Posterior cingulate gyrus (tissue), 11 donors: Measurements from ENCODE around the gene CDH4.

Experiments used
- DNase-seq, 10 donors: peaks; one replicate each; pipeline versions ENCODE4 v3.0.0 to v3.0.0-alpha.2; 2020 to 2021; ENCODE audit warnings: mixed read lengths in 3 of 10
- intact Hi-C: fragments of 100-400 bp; cut with DNase I; formaldehyde crosslinking; loops from one replicate; pipeline ENCODE4 v1.15.1; 2023

CDH4 gene

GRCh38 chr20:61913423-61914225 lies 661.6 kb downstream of the CDH4 start:
- intact Hi-C loops = no loop called here

DNA sequence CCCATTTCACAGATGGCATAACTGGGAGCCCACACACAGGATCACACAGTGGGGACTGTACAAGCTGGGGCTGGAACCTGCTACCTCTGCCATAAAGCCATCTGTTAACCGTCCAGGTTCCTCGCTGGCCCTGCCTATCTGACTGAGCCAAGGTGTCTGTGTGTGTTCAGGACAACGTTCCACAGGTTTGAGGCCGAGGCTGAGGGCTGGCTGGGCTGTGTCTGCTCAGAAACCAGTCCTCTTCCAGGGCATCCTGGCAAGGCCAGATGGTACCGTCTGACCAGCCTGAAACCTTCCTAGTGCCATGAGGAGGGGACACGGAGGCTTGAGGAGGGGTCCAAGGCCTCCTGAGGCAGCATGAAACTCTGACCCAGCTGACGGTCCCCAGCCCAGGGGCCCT lies 663.0 kb downstream of the CDH4 start:
- DNase-seq = peak in 1 of 10 donors; percentile 82
- intact Hi-C loops = no loop called here

More at GRCh38 chr20:61913423-61914225, 661.6 kb downstream of the CDH4 start:
- DNase-seq = peak in 3 of 10 donors; percentile 59 to 73 (median 72)

DNA sequence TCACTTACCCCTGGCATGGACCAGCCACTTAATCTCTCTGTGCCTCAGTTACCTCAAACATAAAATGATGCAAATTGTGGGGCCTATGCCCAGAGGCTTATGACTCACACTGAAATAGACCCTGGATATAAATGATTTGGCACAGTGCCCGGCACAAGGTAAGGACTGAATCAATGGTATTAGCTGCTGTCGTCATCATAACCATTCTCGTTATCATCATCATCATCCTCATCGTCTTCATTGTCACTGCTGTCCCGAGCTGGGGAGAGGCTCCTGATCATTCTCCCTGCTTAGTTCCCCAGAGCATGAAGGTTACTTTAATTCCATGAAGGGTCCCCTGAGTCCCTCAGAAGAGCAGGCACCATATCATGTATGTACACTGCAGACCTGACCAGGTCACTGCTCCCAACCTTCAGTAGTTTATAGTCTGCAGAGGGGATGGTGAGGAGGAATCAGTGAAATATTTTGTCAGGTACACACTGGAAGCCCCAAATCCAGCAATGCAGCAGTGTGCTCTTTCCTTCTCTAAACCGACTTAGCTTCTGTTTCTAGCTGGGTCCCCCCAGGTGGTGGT lies 664.3 kb downstream of the CDH4 start:
- DNase-seq = no peak
- intact Hi-C loops = no loop called here

- DNase-seq = no peak
- intact Hi-C loops = no loop called here
Observed at GRCh38 chr20:61917474-61918145, 665.5 kb downstream of the CDH4 start.

DNA sequence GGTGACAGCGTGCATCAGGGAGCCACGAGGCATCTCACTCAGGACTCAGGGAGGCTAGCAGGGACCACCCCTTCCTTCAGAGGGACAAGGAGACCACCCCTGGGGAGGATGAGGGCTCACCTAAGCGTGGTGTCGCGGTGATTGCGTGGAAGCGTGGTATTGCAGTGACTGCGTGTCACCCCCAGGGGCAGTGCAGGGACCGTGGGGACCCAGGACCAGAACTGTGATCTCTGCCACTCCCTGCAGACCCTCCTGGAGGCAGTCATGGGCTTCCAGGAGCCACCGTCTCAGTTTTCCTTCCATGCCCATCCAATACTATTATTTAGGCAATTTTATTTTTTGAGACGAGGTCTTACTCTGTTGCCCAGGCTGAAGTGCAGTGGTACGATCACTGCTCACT lies 666.5 kb downstream of the CDH4 start:
- DNase-seq = no peak

DNA sequence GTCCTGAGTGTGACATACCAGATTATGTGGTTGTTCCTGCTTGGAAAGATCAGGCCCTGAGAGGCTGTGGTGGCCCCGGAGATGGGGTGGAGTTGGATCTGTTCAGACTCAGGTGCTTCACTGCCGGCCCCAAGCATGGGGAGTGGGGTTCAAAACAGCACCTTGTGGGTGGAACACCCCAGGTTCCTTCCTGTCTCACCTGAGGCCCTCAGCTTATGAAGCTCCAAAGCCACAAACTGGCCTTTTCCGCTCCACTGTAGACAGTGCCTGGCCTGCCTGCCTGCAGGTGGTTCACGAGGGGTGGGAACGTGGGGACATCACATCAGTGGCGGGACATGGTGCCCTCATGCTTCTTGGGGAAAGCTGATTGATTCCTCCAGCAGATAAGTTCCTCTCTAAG lies 667.2 kb downstream of the CDH4 start:
- intact Hi-C loops = no loop called here
- peak in 1 of 10 donors; percentile 71 for DNase-seq

More for the DNA sequence above, 666.5 kb downstream of the CDH4 start:
- intact Hi-C loops = no loop called here

DNA sequence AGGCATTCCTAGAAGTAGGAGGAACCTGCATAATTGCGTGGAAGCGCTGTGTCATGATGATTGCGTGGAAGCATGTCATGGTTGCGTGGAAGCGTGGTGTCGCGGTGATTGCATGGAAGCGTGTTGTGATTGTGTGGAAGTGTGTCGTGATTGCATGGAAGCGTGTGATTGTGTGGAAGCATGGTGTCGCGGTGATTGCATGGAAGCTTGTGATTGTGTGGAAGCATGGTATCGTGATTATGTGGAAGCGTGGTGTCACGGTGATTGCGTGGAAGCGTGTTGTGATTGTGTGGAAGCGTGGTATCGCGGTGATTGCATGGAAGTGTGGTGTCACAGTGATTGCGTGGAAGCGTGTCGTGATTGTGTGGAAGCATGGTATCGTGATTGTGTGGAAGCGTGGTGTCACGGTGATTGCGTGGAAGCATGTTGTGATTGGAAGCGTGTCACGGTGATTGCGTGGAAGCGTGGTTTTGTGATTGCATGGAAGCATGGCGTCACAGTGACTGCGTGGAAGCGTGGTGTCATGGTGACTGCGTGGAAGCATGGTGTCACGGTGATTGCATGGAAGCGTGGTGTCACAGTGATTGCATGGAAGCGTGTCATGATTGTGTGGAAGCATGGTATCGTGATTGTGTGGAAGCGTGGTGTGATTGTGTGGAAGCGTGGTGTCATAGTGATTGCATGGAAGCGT lies 667.8 kb downstream of the CDH4 start:
- intact Hi-C loops = no loop called here
- peak in 3 of 10 donors; percentile 28 to 45 (median 30) for DNase-seq

DNA sequence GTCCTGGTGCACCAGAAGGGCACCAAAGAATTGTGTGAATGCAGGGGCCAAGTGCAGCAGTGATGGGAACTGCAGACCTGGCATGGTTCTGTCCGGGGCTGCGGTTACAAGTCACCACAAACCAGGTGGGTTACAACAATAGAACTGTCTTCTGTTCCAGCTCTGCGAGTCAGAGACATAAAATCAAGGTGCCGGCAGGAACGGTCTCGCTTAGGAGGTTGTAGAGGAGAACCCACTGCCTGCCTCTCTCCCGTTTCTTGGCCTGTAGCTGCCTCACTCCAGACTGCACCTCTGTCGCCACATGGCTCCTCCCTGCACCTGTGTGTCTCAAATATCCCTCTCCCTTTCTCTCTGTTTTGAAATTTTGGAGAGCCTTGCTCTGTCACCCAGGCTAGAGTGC lies 670.4 kb downstream of the CDH4 start:
- intact Hi-C loops = no loop called here
- DNase-seq = peak in 4 of 10 donors; percentile 1 to 53 (median 6)

- DNase-seq = peak in 4 of 10 donors; percentile 6 to 52 (median 38)
- intact Hi-C loops = no loop called here
Observed at GRCh38 chr20:61922936-61923335, 670.9 kb downstream of the CDH4 start.

- intact Hi-C loops = no loop called here
- peak in 4 of 10 donors; percentile 5 to 70 (median 60) for DNase-seq
Observed at GRCh38 chr20:61923371-61924166, 671.5 kb downstream of the CDH4 start.

- DNase-seq = peak in 5 of 10 donors; percentile 0 to 70 (median 23)
- intact Hi-C loops = no loop called here
Observed at GRCh38 chr20:61924211-61924857, 672.3 kb downstream of the CDH4 start.

GRCh38 chr20:61924858-61925554 lies 672.9 kb downstream of the CDH4 start:
- peak in 5 of 10 donors; percentile 5 to 74 (median 43) for DNase-seq
- intact Hi-C loops = no loop called here

GRCh38 chr20:61925555-61926252 lies 673.6 kb downstream of the CDH4 start:
- peak in 5 of 10 donors; percentile 8 to 85 (median 79) for DNase-seq
- intact Hi-C loops = no loop called here

GRCh38 chr20:61926253-61926613 lies 674.2 kb downstream of the CDH4 start:
- DNase-seq = peak in 5 of 10 donors; percentile 3 to 67 (median 28)
- intact Hi-C loops = no loop called here

- DNase-seq = peak in 3 of 10 donors; percentile 41 to 71 (median 64)
Observed at GRCh38 chr20:61926796-61927192, 674.7 kb downstream of the CDH4 start.

GRCh38 chr20:61927193-61927825 lies 675.2 kb downstream of the CDH4 start:
- intact Hi-C loops = no loop called here
- DNase-seq = peak in 5 of 10 donors; percentile 0 to 77 (median 50)

More at GRCh38 chr20:61926796-61927192, 674.7 kb downstream of the CDH4 start:
- intact Hi-C loops = no loop called here

GRCh38 chr20:61927826-61928541 lies 675.9 kb downstream of the CDH4 start:
- intact Hi-C loops = no loop called here
- DNase-seq = peak in 5 of 10 donors; percentile 4 to 63 (median 41)
